HCT116 (cell line): ENCODE measurements around the gene TMEM14A.

Source experiments
- ATF3 ChIP-seq: IDR thresholded peaks from 2 replicates; pipeline ENCODE4 v1.6.1; 2012
- CEBPB ChIP-seq: IDR thresholded peaks from 2 replicates; pipeline ENCODE4 v1.6.1; 2012; ENCODE audit warnings: low read depth
- CTCF ChIP-seq, 3 experiments: fragments of 200-600 bp in 1 of 3; sonication (generic) in 1 of 3; IDR thresholded peaks in 2 of 3; conservative IDR thresholded peaks in 1 of 3; 2 replicates each; pipeline ENCODE4 v1.5.1; 2012 to 2017; ENCODE audit warnings: low read depth in 2 of 3, low read length in 2 of 3, antibody characterized with exemption in 1 of 3, borderline replicate concordance in 1 of 3, control low read depth in 1 of 3, mild to moderate bottlenecking in 1 of 3, mixed read lengths in 1 of 3, mixed run types in 1 of 3, moderate library complexity in 1 of 3; ENCODE audit not compliant: insufficient read depth in 1 of 3
- ELF1 ChIP-seq: IDR thresholded peaks from 2 replicates; pipeline ENCODE4 v1.6.1; 2012; ENCODE audit warnings: low read depth, borderline replicate concordance
- EZH2phosphoT487 ChIP-seq: fragments of 200-600 bp; IDR thresholded peaks from 2 replicates; pipeline ENCODE4 v1.6.1; 2018; ENCODE audit warnings: antibody characterized with exemption, borderline replicate concordance
- JUND ChIP-seq: IDR thresholded peaks from 2 replicates; pipeline ENCODE4 v1.6.1; 2012
- POLR2A ChIP-seq: IDR thresholded peaks from 2 replicates; pipeline ENCODE4 v1.7.0; 2011; ENCODE audit warnings: borderline replicate concordance; ENCODE audit not compliant: insufficient read depth, insufficient read length; ENCODE audit errors: extremely low read depth
- POLR2AphosphoS5 ChIP-seq: IDR thresholded peaks from 2 replicates; pipeline ENCODE4 v1.6.1; 2011; ENCODE audit warnings: mild to moderate bottlenecking, low read depth, low read length, moderate library complexity
- REST ChIP-seq: IDR thresholded peaks from 2 replicates; pipeline ENCODE4 v1.6.1; 2012; ENCODE audit warnings: low read depth
- SP1 ChIP-seq: IDR thresholded peaks from 2 replicates; pipeline ENCODE4 v1.6.1; 2012; ENCODE audit warnings: low read depth
- SRF ChIP-seq: IDR thresholded peaks from 2 replicates; pipeline ENCODE4 v1.6.1; 2012; ENCODE audit warnings: low read depth
- TCF7L2 ChIP-seq: IDR thresholded peaks from 2 replicates; pipeline ENCODE4 v1.7.0; 2011; ENCODE audit warnings: borderline replicate concordance, inconsistent platforms; ENCODE audit not compliant: insufficient read depth, insufficient read length; ENCODE audit errors: extremely low read depth
- ZFX ChIP-seq: fragments of 450-650 bp; IDR thresholded peaks from 2 replicates; pipeline ENCODE4 v1.6.1; 2017
- ZNF274 ChIP-seq: fragments of 200-500 bp; sonication (Bioruptor generic); IDR thresholded peaks from 2 replicates; pipeline ENCODE4 v1.6.1; 2014; ENCODE audit warnings: mild to moderate bottlenecking, low read depth, low read length, inconsistent platforms

GRCh38 chr6:52664186-52664990, 6.5 kb upstream of the TMEM14A start:
- TF ChIP-seq JUND (no peak), CEBPB (no peak), POLR2A (no peak), TCF7L2 (no peak), ELF1 (no peak), CTCF (IDR thresholded peaks at IDR 0.05 in 2 of 3, conservative IDR thresholded peaks at IDR 0.05 in 1 of 3; ENCODE audit: borderline replicate concordance in 1 of 3, insufficient read depth in 1 of 3, low read depth in 2 of 3, low read length in 2 of 3) (no peak), EZH2phosphoT487 (no peak), ATF3 (no peak), SRF (no peak), POLR2AphosphoS5 (peak; percentile 85), ZNF274 (no peak), ZFX (no peak), SP1 (peak; percentile 86), REST (no peak; the same call in 1 of the 2 replicates)
